Effector memory CD8-positive, alpha-beta T cell (primary cell): ENCODE data around the gene ITLN2.
"Not testable (repeated sequence)": the region's sequence is repeated elsewhere in the genome, so short reads cannot be mapped to it uniquely, and the experiment has no call there.

Source experiments
- ATAC-seq: fragments of 150-1000 bp; cut with Tn5 transposase; replicated peaks from 2 replicates; pipeline ENCODE4 v1.10.0; 2021; ENCODE audit warnings: mild to moderate bottlenecking, moderate library complexity
- DNase-seq, 3 experiments: peaks; one replicate each; pipeline ENCODE4 v3.0.0; 2021
- H3K27ac Mint-ChIP-seq, 2 donors: one replicate each; pipeline ENCODE4 v1.8.0; 2022; ENCODE audit warnings: mild to moderate bottlenecking in 2 of 2, mixed read lengths in 2 of 2, moderate library complexity in 2 of 2
- H3K27me3 Mint-ChIP-seq, 2 donors: one replicate each; pipeline ENCODE4 v1.8.0; 2022; ENCODE audit warnings: mixed read lengths in 2 of 2
- H3K36me3 Mint-ChIP-seq: one replicate; pipeline ENCODE4 v1.8.0; 2022; ENCODE audit warnings: mild to moderate bottlenecking, moderate library complexity, mixed read lengths; ENCODE audit not compliant: insufficient read depth
- H3K4me1 Mint-ChIP-seq, 2 donors: one replicate each; pipeline ENCODE4 v1.8.0; 2022; ENCODE audit warnings: low read depth in 2 of 2, mixed read lengths in 2 of 2
- H3K4me3 Mint-ChIP-seq, 2 donors: one replicate each; pipeline ENCODE4 v1.8.0; 2022; ENCODE audit warnings: mild to moderate bottlenecking in 2 of 2, mixed read lengths in 2 of 2, moderate library complexity in 2 of 2
- H3K9me3 Mint-ChIP-seq, 2 donors: one replicate each; pipeline ENCODE4 v1.8.0; 2022; ENCODE audit warnings: mixed read lengths in 2 of 2

Gene ITLN2

GRCh38 chr1:160910170-160910750 is 44.3 kb downstream of the ITLN2 start:
- DNase-seq (no peak), ATAC-seq (no peak)
- Mint-ChIP-seq H3K4me3 (no peak overlapping the region), H3K27ac (no peak overlapping the region), H3K27me3 (no peaks in the 10 kb centered on the region), H3K36me3 (no peaks in the 10 kb centered on the region), H3K9me3 (no peaks in the 10 kb centered on the region), H3K4me1 (no peaks in the 10 kb centered on the region)

DNA sequence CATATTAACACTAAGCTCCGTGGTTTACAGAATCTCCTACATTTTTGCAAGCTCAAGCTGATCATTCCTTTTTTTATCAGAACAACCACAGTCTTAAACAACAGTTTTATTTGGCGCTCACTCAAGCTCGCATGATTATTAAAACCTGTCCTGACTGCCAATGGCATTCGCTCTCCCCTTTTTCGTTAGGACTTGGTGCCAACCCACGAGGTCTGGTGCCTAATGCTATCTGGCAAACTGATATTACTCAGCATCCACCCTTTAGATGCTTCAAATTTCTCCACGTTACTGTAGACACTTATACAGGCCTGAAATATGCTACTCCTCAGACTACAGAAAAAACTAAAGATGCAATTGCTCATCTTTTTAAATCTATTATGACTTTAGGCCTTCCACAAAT is 46.6 kb downstream of the ITLN2 start:
- H3K4me1 Mint-ChIP-seq: no peaks in the 10 kb centered on the region
- ATAC-seq: no peak
- no peak overlapping the region for H3K27ac Mint-ChIP-seq

GRCh38 chr1:160905617-160905989 is 49.0 kb downstream of the ITLN2 start:
- no peak for ATAC-seq
- no peaks in the 10 kb centered on the region for H3K9me3 Mint-ChIP-seq
- peaks cover 4% of the 10 kb centered on the region for H3K36me3 Mint-ChIP-seq
- no peak overlapping the region for H3K27ac Mint-ChIP-seq
- no peak for DNase-seq
- H3K4me1 Mint-ChIP-seq: no peaks in the 10 kb centered on the region
- H3K27me3 Mint-ChIP-seq: no peaks in the 10 kb centered on the region
- H3K4me3 Mint-ChIP-seq: no peak overlapping the region

More for the DNA sequence above, 46.6 kb downstream of the ITLN2 start:
- Mint-ChIP-seq H3K9me3 (no peaks in the 10 kb centered on the region), H3K36me3 (no peaks in the 10 kb centered on the region), H3K4me3 (no peak overlapping the region), H3K27me3 (no peaks in the 10 kb centered on the region)
- DNase-seq: no peak

GRCh38 chr1:160904783-160905616 is 49.6 kb downstream of the ITLN2 start:
- ATAC-seq (no peak), DNase-seq (no peak)
- no peaks in the 10 kb centered on the region for H3K9me3 Mint-ChIP-seq
- H3K27me3 Mint-ChIP-seq: no peaks in the 10 kb centered on the region
- no peak overlapping the region for H3K27ac Mint-ChIP-seq
- no peaks in the 10 kb centered on the region for H3K4me1 Mint-ChIP-seq
- H3K4me3 Mint-ChIP-seq: no peak overlapping the region
- H3K36me3 Mint-ChIP-seq: peaks cover 4% of the 10 kb centered on the region

DNA sequence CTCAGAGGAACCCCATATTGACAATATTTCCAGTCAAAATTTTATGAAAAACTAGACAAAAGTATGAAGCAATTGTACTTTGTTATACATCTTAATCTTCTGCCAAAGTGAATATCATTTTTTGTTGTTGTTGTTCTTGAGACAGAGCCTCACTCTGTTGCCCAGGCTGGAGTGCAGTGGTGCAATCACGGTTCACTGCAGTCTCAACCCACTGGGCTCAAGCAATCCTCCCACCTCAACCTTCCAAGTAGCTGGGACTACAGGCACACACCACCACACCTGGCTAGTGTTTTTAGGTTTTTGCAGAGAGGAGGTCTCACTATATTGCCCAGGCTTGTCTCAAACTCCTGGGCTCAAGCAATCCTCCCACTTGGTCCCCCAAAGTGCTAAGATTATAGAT is 52.4 kb downstream of the ITLN2 start:
- H3K9me3 Mint-ChIP-seq, DNase-seq, H3K27ac Mint-ChIP-seq, H3K4me3 Mint-ChIP-seq, ATAC-seq, H3K4me1 Mint-ChIP-seq, H3K27me3 Mint-ChIP-seq, H3K36me3 Mint-ChIP-seq: not testable (repeated sequence)

DNA sequence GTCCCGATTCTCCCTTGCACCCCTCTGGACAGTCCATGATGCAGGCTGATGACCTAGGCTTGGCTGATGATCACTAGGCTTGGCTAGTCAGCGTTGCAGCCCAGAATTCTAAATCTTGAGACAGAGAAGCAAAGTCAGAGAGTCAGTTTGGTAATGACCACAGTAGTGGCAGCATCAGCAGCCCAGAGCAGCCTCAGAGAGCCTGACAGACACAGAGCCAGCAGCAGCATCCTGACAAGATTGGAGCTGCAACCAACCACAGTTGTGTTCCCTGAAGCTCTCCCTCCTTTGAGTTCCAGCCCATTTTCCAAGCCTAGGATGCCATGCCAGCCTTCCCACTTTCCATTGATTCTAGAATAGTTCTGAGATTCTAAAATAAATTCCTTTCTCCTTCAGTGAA is 52.8 kb downstream of the ITLN2 start:
- ATAC-seq (no peak), DNase-seq (no peak)
- Mint-ChIP-seq H3K4me1 (no peaks in the 10 kb centered on the region), H3K9me3 (no peaks in the 10 kb centered on the region), H3K27ac (no peak overlapping the region), H3K27me3 (peaks cover 3 to 4% of the 10 kb centered on the region in 2 donors), H3K4me3 (no peak overlapping the region), H3K36me3 (peaks cover 4% of the 10 kb centered on the region)

GRCh38 chr1:160900683-160901082 is 53.9 kb downstream of the ITLN2 start:
- not testable (repeated sequence) for ATAC-seq, H3K4me1 Mint-ChIP-seq, H3K9me3 Mint-ChIP-seq, H3K4me3 Mint-ChIP-seq, H3K27ac Mint-ChIP-seq, H3K36me3 Mint-ChIP-seq, DNase-seq
- peaks cover 11 to 14% of the 10 kb centered on the region in 2 donors for H3K27me3 Mint-ChIP-seq
